Epithelial cell of proximal tubule (primary cell): Measurements from ENCODE around the gene PDGFA. TPM values are rescaled to one million over a fixed set of nuclear protein-coding genes. Genes with fewer than 3 reads are reported as not detected.

Source experiments
- DNase-seq: peaks from one replicate; pipeline ENCODE4 v3.0.0-alpha.2; 2011; ENCODE audit warnings: low read depth
- H3K4me3 ChIP-seq: 2 replicates; pipeline ENCODE4 v1.5.1; 2011; ENCODE audit warnings: low read depth, mild to moderate bottlenecking, low read length
- total RNA-seq: library from RNA; depleted of rRNA; stranded (reverse); fragments of >200 nt; gene quantifications from 2 replicates; pipeline ENCODE4 v1.2.3, GENCODE V29; 2015
- TF ChIP-seq, protein P1 (sequence below): conservative IDR thresholded peaks from 2 replicates; pipeline ENCODE4 v1.5.1; 2012; ENCODE audit warnings: low read depth, mild to moderate bottlenecking, low read length

PDGFA gene
- total RNA-seq, 1 donor from 2014 or later: 27.3 TPM

DNA sequence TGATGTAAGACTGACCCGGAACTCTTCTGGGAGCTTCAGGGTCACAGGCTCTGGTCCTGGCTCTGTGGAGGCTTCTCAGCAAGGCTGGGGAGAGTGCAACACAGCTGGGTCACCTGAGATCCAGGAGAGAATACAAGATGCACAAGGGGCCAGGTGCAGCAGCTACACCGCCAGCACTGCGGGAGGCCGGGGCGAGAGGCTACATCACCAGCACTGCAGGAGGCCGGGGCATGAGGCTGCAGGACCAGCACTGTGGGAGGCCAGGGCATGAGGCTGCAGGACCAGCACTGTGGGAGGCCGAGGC, 44.3 kb downstream of the PDGFA start:
- DNase-seq: no peak
- TF ChIP-seq, protein P1, sequence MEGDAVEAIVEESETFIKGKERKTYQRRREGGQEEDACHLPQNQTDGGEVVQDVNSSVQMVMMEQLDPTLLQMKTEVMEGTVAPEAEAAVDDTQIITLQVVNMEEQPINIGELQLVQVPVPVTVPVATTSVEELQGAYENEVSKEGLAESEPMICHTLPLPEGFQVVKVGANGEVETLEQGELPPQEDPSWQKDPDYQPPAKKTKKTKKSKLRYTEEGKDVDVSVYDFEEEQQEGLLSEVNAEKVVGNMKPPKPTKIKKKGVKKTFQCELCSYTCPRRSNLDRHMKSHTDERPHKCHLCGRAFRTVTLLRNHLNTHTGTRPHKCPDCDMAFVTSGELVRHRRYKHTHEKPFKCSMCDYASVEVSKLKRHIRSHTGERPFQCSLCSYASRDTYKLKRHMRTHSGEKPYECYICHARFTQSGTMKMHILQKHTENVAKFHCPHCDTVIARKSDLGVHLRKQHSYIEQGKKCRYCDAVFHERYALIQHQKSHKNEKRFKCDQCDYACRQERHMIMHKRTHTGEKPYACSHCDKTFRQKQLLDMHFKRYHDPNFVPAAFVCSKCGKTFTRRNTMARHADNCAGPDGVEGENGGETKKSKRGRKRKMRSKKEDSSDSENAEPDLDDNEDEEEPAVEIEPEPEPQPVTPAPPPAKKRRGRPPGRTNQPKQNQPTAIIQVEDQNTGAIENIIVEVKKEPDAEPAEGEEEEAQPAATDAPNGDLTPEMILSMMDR: no peak
- no peak overlapping the region for H3K4me3 ChIP-seq

DNA sequence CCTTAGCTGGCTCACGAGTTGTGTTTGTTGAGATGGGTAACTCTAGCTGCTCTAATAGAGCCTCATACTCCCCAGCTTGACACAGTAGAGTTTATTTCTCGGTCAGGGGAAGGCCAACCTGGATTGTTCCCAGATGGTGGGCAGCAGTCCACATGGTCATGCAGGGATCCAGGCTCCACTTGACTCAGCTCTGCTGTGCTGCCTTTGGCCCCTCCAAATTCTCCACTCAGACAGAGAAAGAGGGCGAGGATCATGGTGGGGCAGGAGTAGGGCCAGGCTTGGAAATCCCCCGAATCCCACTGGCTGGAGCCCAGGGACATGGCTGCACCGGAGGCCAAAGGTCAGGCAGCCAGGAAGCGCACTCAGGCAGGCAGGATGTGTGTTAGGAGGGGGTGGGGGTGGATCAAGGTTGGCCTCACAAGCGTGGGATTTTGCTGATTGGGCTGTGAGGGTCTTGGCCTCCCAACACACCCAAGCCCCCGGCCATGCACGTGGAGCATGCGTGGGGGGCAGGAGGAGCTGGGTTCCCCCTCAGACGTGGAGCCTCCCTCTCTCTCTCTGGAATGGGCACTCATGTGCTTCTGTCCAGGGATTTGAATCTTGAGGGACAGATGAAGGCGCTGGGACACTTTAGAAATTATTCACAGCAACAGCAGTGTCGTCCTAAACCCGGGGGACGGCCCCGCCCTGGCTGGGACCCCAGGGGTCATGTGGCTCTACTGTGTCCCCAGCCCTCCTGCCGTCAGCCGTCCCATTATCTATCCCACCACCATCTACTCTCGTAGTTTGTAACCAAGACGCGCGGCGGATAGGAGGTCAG, 44.8 kb downstream of the PDGFA start:
- no peak for DNase-seq

DNA sequence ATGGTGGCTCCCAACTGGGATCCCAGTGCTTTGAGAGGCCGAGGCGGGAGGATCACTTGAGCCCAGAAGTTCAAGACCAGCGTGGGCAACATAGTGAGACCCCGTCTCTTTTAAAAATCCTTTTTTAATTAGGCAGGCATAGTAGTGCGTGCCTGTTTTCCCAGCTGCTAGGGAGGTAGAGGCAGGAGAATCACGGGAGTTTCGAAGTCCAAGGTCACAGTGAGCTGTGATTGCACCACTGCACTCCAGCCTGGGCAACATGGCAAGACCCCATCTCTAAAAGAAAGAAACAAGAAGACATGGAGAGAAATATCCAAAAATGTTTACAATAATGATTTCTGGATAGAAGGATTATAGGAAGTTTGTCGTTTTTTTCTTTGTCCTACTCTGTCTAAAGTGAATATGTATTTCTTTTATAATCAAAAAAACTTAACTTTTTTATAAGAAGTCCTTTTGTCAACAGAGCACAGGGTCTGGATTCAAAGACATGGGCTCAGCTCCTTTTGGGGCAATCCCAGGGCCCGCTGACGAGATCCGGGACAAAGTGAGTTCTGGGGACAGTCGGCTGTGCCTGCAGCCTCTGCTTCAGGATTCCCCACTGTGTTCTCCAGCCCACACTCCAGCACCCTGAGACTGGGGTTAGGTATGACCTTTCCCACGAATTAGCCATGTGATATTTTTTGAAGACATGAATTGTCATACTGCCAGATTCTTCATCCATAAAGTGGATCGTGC, 45.6 kb downstream of the PDGFA start:
- DNase-seq: no peak
- H3K4me3 ChIP-seq: no peak overlapping the region

More for the DNA sequence above, 44.8 kb downstream of the PDGFA start:
- no peak overlapping the region for H3K4me3 ChIP-seq
- TF ChIP-seq, protein P1: no peak

DNA sequence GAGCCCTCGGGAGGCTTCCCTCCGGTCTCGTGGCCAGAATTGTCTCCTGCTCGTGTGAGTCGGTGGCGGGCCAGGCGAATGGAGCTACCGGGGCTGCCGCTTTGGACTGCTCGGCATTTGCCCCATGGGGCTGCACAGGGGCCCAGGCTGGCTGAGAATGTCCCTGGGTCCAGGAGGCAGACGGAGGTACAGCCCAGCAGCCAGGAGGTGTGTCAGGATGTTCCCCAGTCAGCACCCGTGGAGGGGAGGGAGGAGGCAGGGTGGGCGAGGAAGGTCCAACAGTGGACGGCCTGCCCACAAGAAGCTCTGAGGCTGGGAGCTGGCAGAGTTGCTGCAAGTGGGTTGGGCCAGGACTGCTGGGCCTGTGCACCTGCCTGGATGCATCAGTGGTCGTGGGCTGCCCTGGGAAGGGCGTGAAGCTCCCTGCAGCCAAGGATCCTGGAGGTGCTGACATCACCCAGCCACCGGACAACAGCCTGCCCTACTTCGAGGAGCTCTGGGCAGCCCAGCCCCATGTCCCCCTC, 46.4 kb downstream of the PDGFA start:
- no peak overlapping the region for H3K4me3 ChIP-seq
- TF ChIP-seq, protein P1: no peak
- no peak for DNase-seq

More for the DNA sequence above, 45.6 kb downstream of the PDGFA start:
- TF ChIP-seq, protein P1: no peak

DNA sequence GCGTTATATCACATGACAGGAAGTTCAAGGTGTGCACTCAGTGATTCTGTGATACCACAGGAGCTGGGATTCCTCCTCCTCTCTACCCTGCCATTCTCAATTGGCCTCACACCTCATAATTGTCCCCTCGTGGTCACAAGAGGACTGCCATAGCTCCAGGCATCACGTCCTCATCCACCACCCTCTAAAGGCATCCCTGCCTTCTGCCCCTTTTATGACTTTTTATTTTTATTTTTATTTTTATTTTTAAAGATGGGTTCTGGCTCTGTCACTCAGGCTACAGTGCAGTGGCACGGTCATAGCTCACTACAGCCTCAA, 47.0 kb downstream of the PDGFA start:
- no peak overlapping the region for H3K4me3 ChIP-seq
- TF ChIP-seq, protein P1: no peak
- no peak for DNase-seq

DNA sequence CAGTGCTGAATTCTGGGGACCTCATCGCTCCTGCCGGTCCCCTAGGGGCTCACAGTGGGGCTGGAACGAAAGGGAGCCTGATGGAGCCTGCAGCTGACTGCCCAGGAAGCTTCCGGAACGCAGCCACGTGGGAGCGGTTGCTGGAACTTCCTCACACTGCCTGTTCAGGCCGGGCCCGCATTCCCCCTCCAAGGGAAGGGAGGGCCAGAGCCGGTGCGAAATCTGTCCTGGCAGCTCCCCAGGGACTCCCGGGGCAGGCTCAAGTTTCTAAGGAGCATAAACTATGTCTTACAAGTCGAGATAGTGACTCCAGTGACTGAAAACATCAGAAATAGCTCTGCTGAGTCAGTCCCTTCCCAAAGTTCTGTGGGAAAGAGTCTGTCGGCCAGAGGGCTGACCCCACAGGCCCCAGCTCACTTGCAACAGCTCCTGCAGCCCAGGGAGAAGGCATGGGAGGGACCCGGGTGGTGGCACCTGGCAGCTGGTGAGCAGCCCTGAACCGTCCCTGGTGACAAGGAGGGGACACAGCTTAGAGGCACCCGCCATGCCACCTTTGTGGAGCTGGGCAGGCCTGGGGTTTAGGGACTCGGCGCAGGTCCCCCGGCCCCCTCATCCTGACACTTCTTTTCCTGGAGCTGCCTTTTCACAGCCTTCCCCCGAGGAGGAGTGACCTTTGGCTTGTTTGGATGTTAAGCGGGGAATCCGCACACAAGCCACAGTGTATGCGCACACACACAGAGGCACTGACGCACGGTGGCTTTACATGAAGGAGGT, 47.6 kb downstream of the PDGFA start:
- peak; percentile 26 for DNase-seq
- H3K4me3 ChIP-seq: no peak overlapping the region
- TF ChIP-seq, protein P1: no peak
